HG02938 (cell line): ENCODE measurements around the gene MMP13.
"Not testable (repeated sequence)": the region's sequence is repeated elsewhere in the genome, so short reads cannot be mapped to it uniquely, and the experiment has no call there.

Experiments
- ATAC-seq: cut with Tn5 transposase; IDR thresholded peaks from one replicate; pipeline ENCODE4 v1.9.1; 2021; ENCODE audit warnings: mild to moderate bottlenecking, moderate library complexity; ENCODE audit not compliant: unreplicated experiment

Gene MMP13

DNA sequence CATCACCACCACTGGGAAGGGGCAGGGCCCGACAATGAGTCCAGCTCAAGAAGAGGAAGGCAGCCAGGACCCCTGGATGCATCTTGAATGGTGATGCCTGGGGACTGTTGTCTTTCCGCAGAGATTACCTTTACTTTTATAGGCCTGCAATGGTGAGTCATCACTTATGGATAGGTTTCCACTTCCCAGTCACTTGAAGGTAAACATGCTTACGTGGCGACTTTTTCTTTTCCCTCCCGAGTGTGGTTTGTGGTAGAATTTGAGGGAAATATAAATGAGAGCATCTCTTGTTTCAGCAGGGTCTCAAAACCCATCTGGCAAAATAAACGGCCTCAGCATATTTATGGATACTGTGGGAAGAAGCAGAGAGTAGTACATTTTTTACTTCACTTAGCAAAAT, at the start of gene MMP13:
Gene MMP13, minus strand, starts transcription at position 109 of the 400 bp plus-strand sequence. Its CDS starts 27 bp downstream, at position 82.
- ATAC-seq = no peak

- not testable (repeated sequence) for ATAC-seq
These were observed 48.7 kb upstream of the MMP13 start for GRCh38 chr11:103004234-103004633.

GRCh38 chr11:102994105-102994504, 38.6 kb upstream of the MMP13 start:
- ATAC-seq = no peak

DNA sequence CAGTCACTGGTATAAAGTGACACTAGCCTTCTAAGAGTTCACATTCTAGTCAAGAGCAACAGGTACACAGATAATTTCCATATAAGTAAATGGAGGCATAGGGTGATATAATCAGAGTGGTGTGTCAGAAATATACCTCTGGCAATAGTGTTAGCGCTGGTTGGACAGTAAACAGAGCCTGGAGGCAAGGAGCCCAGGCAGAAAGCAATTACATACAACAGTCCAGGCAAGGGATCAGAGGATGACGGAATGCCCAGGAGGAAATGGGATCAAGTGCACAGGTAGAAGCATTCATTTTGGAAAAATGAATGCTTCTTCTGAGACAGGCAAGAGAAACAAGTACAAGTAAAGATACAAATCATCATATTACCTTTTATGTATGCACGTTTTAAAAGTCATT, 36.2 kb upstream of the MMP13 start:
- ATAC-seq = no peak

DNA sequence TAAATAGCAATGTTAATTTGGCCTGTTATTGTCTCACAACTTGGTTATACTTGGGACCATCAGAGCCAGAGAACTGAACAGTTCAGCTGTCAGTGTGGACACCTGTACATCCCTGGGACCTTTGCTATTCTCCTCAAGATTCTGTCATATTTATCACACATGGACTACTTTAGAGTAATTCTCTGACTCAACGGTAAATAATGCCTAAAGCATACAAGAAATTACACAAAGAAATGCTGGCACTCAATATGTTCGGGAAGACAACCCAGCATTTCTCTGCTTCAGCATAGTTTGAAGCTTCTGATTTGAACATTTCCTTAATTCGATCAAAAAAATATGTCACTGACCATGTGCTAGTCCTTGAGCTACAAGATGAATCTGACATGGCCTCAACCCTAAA, 34.6 kb upstream of the MMP13 start:
- ATAC-seq = no peak

- ATAC-seq = no peak
These were observed 34.0 kb upstream of the MMP13 start for GRCh38 chr11:102989379-102990047.

- ATAC-seq = no peak
These were observed 31.3 kb upstream of the MMP13 start for GRCh38 chr11:102986815-102987214.

GRCh38 chr11:102985850-102986249, 30.3 kb upstream of the MMP13 start:
- ATAC-seq = no peak

- no peak for ATAC-seq
These were observed 28.0 kb upstream of the MMP13 start for GRCh38 chr11:102983486-102983885.

- peak; percentile 68 for ATAC-seq
These were observed 25.9 kb upstream of the MMP13 start for GRCh38 chr11:102981324-102981910.

- ATAC-seq = no peak
These were observed 19.2 kb upstream of the MMP13 start for GRCh38 chr11:102974552-102975280.

DNA sequence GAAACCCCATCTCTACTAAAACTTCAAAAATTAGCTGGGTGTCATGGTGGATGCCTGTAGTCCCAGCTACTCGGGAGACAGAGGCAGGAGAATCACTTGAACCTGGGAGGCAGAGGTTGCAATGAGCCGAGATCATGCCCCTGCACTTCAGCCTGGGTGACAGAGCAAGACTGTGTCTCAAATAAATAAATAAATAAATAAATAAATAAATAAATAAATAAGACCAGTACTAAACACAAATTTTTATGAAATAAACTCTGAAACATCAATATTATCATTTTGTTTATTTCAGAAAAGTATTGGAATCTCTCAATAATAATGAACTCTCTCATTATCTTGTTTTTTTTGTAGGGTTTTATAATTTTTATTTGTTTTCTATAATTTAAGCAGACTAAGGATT, 18.2 kb upstream of the MMP13 start:
- not testable (repeated sequence) for ATAC-seq

DNA sequence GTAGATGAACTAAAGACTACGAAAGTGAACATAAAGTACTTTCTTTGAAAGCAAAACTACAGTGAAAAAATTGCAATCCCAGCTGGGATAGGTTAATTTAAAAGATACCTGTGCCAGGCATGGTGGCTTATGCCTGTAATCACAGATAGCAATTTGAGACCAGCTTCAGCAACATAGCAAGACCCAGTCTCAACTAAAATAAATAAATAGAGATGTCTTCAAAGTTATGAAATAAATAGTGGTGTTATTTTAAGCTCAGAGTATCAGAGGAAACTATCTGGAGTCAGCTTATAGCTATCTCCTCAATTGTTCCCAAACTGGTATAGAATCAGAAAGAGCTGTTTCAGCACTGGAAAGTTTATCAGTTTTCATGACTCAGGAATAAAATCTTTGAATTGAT, 17.3 kb upstream of the MMP13 start:
- ATAC-seq = no peak

GRCh38 chr11:102971766-102972165, 16.2 kb upstream of the MMP13 start:
- no peak for ATAC-seq

DNA sequence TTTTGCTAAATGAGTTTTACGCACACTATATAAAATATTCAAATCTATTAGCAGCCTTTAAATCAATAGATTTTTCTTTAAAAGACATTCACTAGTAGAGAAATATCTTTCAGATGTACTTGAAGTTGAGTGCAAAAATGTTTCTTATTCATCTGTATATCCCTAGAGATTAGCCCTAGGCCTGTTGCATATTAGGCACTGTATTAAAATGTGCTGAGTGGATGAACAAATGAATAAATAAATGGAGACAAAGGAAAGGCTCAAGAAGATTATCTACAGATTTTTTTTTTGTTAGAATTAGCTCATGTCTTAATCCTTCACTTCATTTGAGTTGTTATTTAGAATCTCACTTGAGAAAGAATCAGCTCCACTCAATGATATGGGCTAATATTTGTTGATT, 12.0 kb upstream of the MMP13 start:
- no peak for ATAC-seq

DNA sequence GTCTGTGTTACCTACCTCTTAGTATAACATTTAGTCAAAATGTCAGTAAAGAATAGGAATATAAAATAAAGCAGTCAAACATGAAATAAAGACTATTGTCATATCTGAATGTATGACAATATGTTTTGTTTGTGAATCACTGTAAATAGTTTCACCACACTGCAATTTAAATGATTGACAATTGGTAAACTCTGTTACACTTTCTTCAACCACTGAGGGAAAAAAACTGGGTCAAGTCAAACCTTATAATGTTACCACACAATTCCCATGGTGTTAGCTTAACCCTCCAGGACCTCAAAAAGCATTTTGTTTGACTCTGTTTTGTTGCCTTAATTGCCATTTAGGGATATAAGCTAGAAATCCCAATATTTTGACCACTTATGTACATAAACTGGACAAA, 10.5 kb upstream of the MMP13 start:
- no peak for ATAC-seq

DNA sequence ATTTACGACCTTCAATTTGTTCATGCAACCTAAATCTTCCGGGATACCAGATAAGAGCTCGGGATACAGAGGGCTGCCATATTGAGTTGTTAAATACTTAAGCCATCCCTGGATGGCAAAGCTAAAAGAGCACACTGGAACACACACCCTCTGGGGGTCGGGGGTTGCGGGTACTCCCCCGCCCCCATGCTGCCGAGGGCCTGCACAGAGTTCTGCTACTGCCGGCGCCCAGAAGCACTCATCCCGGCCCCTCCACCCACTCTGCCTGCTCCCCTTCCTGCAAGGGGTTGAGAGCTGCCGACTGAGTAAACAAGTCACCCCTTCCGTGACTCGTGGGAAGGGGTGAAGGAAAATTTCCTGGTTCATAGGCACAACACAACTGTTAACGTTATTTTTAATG, 9.3 kb upstream of the MMP13 start:
- ATAC-seq = no peak

GRCh38 chr11:102957953-102958352, 2.4 kb upstream of the MMP13 start:
- no peak for ATAC-seq

- ATAC-seq = no peak
These were observed 4.9 kb downstream of the MMP13 start for GRCh38 chr11:102950622-102951081.

DNA sequence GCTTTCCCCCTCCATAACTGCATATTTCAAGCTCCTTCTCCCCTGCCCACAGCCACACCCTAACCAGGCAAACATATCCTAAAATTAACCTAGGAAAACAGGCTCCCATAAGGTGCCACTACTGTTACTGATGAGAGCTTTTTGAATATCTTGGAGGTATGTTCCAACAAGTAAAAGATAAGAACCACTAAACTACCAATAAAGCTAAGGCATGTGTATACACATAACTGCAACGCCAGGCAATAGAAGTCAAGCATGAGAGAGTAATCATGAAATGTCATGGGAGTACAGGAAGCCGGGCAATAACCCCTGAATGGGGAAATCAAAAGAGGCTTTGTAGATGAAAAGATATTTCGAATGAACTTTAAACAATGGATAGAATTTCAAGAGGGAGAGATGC, 9.3 kb downstream of the MMP13 start:
- ATAC-seq = no peak

DNA sequence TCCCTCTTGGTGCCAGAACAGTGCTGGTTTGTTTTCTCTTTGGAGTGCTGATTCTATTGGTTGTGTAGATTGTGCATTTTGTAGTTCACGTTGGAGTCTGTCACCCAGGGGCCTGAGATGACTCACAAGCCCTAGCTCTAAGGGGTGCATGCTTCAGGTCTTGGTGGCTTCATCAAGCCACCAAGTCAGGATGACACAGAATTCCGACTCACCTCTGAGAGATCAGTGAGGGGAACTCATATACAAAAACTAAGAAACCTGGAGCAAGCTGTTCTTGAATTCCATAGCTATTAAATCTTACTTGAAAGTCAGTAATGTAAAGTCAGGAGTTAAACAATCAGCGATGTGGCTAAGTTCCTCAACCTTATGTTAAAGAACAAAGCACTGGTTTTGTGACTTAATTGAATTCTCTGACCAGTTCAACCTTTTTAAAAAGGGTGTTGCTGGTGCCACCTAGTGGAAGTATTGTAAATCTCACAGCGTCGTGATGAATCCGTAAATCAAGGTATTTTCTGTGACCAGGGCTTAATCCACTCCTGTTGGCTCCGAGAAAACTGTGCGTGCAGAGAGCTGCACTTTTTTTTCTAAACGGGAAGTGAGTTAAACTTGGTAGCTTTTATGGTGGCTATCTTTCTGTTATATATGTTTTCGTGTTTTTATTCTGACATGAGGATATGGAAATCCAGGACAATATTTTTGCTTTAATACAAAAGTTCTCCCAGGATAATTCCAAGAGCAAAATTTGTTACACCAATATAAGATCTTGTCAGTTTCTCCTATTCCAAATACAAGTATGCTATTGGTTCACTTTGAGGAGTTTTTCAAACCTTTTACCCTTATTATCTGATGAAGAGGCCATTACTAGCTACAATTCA, 14.6 kb downstream of the MMP13 start:
- ATAC-seq = peak; percentile 77
